Activated CD4-positive, alpha-beta T cell treated with anti-CD3 and anti-CD28 coated beads, Interleukin-10, Interleukin-2, amounts not matched to agents 100 ng/mL and 50 ng/mL, durations not matched to agents 16 hours and 8 hours (primary cell): ENCODE results near the gene FRMD5.
"Not testable (repeated sequence)": the region's sequence is repeated elsewhere in the genome, so short reads cannot be mapped to it uniquely, and the experiment has no call there.

ENCODE experiments used
- DNase-seq: peaks from one replicate; pipeline ENCODE4 v3.0.0-alpha.2; 2020

FRMD5 gene

GRCh38 chr15:44087578-44088465 lies 107.2 kb downstream of the FRMD5 start:
- no peak for DNase-seq

DNA sequence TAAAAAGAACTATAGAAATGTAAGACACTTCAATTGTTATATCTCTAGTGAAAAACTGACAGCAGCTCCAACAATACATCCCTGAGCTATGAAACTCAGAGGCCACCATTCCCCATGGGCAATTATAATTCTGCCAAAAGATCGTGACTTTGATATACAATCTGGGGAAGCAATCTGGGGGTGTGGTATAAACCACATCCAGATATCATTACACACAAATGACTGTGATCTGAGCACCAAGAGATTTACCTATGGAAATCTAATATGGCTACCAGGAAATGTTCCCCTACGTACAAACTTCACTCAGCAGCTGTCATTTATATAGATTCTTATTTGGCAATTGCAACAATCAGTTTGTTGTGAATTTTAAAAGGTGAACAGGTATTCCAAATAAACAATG lies 110.3 kb downstream of the FRMD5 start:
- no peak for DNase-seq

GRCh38 chr15:44084171-44084570 lies 110.9 kb downstream of the FRMD5 start:
- no peak for DNase-seq

DNA sequence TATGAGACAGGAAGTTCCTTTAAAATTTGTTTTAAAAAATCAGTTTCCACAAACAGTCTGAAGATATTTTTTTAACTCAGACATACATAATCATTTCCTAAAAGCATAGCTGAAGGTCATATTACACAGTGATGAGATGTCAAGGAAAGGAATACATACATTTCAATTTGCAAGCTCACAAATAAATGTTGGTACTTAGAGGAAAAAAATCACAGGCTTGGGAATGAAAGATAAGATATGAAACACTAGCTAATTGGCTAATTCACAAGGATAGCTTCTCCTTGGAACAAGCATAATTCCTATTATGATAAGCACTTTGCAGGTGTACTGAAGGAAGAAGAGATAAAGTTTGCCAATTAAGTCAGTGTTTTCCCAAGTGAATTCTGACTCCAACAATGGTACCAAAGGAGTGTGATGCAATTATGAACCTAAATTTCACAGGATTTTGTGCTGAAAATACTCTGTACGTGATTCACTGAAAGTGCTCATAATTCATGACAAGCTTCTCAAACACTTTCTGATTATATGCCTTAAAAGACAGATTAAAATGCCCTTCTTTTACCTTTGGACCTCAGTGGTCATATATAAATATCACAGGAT lies 112.4 kb downstream of the FRMD5 start:
- no peak for DNase-seq

DNA sequence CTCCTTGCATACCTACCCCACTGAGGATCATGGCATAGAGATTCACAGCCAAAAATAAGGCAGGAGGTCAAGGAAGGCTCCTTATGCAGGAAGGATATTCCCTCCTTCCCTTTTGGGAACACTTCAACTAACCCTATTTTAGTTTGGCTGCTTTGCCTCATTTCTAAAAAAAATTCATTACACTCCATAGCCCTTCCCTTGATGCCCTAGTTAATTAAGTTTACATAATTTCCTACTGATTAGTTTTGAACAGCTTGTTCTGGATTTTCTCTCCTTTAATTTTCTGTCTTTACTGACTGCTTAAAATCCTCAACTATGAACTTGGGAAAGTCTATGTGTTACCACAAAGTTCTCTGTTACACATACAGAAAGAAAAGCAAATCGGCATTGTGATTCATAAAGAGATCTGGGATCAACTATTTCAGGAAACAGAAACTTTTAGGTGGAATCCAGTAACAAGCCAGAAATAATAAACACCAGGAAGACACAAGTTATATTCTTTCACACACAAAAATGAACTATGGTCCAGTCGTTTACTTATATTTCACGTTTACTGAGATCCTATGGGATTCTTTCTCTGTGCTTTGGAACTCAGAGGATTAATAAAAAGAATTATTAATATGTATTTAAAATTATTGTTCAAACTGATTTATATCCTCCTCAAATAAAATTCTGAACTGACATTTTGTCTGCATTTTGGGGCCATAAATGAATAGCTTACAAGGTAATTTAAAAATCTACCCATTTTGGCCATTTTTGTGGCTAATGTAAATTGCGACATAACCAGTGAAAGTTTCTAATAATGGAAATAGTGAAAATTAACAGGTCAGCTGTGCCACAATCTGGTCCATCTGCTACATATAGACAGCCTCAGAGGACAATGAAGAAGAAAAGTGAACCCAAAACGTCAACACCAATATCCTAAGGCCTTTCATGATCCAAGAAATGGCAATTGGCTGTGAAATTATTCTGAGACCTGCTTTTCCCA lies 113.8 kb downstream of the FRMD5 start:
- DNase-seq: no peak

DNA sequence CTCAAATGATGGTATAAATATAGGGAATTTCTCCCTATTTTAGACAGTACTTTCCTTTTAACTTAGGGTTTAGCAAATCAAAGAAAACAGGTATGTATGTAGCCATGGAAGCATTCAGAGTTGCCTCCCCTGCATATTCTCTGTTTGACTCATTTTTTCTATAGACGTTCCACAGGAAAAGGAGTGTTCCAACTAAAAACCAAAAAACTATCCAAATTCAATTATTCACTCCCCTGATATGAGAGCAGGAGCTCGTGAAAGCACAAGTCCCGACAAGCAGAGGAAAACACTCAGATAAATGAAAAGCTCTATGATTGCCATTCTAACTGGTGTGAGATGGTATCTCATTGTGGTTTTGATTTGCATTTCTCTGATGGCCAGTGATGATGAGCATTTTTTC lies 119.5 kb downstream of the FRMD5 start:
- DNase-seq: no peak

DNA sequence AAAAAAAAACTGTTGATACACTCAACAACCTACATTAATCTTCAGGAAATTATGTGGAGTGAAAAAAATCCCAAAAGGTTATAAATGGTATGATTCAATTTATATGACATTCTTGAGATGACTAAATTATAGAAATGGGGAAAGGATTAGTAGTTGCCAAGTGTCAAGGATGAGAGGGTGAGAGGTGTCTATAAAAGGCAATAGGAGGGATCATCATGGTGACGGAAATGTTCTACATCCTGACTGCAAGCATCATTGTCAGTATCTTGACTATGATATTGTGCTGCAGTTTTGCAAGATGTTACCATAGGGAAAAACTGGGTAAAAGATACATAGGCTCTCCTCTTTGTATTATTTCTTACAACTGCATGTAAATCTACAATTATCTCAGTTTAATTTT lies 125.6 kb downstream of the FRMD5 start:
- no peak for DNase-seq

DNA sequence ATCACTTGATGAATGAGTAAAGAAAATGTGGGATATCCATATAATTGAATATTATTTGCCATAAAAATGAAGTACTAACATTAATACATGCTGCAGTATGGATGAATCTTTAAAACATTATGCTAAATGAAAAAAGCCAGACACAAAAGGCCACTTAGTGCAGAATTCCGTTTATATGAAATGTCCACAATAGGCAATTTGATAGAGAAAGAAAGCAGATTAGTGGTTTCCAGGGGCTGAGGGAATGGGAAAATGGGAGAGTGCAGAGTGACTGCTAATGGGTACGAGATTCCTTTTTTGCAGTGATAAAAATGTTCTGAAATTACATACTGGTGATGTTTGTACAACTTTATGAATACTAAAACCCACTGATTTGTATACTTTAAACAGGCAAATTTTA lies 126.7 kb downstream of the FRMD5 start:
- DNase-seq: no peak

GRCh38 chr15:44066211-44066827 lies 128.8 kb downstream of the FRMD5 start:
- DNase-seq: peak; percentile 73

GRCh38 chr15:44064706-44065105 lies 130.4 kb downstream of the FRMD5 start:
- DNase-seq: no peak

- DNase-seq: no peak
Measured at GRCh38 chr15:44058126-44058525, 136.9 kb downstream of the FRMD5 start.

- no peak for DNase-seq
Measured at GRCh38 chr15:44045661-44046060, 149.4 kb downstream of the FRMD5 start.

GRCh38 chr15:44045217-44045616 lies 149.9 kb downstream of the FRMD5 start:
- no peak for DNase-seq

- no peak for DNase-seq
Measured at GRCh38 chr15:44038755-44039191, 156.3 kb downstream of the FRMD5 start.

- no peak for DNase-seq
Measured at GRCh38 chr15:44035781-44036699, 159.0 kb downstream of the FRMD5 start.

DNA sequence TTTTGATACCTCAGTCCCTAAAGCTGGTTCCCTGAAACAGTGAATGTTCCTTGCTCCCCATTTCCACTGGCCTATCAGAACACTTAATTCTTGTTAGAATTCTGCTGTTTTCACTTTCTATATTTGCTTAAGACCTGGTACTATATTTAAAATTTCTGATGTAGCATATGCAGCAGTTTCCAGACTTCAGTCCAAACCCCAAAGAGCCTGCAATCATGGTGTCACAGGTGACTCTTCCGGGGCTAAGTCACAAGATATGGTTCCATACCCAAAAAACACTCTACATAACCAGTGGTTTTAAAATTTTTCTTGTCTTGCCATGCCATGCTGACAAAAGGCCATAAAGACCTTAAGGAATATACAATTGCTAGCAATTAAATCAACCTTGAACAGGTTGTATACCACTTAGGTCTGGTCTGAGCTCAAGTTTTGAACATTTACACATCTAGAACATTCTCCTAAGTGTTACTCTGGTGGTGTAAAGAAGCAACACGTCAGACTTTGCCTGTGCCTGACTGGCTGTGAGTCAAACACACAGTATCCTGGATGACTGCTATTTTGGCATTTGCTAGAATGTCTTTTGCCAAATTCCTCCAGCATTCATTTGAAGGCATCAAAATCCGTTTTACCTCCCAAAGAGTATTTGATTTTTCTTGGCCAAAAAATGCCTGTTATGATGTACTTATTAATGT lies 160.0 kb downstream of the FRMD5 start:
- no peak for DNase-seq

GRCh38 chr15:44034334-44034733 lies 160.7 kb downstream of the FRMD5 start:
- DNase-seq: no peak

DNA sequence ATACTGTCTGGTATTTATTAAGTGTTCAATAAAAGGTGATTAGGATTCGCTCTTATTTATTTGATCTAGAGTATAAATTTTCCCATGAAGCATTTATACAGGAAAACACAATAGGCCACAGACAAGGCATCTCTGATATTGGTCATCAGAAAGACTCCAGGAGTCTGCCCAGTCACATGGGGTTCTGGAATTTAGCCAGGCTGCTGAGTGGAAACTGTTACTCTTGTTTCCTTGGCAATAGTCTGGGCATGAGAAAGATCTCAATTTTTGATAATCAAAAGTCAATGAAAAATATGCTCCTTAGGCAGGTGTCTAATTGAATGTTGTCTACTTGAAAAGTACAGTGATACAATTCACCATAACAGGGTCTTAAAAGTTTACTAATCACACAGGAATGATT lies 161.2 kb downstream of the FRMD5 start:
- DNase-seq: no peak

DNA sequence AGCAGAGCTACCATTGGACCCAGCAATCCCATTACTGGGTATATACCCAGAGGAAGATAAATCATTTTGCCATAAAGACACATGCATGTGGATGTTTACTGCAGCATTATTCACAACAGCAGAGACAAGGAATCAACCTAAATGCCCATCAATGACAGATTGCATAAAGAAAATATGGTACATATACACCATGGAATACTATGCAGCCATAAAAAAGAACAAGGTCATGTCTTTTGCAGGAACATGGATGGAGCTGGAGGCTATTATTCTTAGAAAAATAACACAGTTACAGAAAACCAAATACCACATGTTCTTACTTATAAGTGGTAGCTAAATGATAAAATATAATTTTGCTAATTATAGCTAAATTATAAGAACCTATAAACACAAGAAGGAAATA lies 162.3 kb downstream of the FRMD5 start:
- DNase-seq: not testable (repeated sequence)

GRCh38 chr15:44029940-44030568 lies 165.0 kb downstream of the FRMD5 start:
- no peak for DNase-seq
